Measurements from ENCODE around the gene TMEM45A. TPM values are rescaled to one million over a fixed set of nuclear protein-coding genes. Genes with fewer than 3 reads are reported as not detected.

TMEM45A gene
- total RNA-seq, 4 donors from 2014 or later: 6.8 to 36.7 (median 26.1) TPM

DNA sequence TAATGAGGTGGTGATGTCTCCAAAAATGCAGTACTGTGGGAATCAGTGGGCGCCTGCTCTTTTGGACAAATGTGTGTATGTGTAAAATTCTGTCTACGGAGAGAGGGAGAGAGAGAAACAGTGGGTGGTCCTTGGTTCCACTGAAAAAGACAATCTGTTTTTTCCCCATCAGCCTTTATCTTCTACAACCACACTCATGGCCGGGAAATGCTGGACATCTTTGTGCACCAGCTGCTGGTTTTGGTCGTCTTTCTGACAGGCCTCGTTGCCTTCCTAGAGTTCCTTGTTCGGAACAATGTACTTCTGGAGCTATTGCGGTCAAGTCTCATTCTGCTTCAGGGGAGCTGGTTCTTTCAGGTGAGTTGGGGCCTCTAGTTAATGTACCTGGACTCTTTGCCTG lies 65.8 kb downstream of the TMEM45A start:
- TF ChIP-seq, protein P1, sequence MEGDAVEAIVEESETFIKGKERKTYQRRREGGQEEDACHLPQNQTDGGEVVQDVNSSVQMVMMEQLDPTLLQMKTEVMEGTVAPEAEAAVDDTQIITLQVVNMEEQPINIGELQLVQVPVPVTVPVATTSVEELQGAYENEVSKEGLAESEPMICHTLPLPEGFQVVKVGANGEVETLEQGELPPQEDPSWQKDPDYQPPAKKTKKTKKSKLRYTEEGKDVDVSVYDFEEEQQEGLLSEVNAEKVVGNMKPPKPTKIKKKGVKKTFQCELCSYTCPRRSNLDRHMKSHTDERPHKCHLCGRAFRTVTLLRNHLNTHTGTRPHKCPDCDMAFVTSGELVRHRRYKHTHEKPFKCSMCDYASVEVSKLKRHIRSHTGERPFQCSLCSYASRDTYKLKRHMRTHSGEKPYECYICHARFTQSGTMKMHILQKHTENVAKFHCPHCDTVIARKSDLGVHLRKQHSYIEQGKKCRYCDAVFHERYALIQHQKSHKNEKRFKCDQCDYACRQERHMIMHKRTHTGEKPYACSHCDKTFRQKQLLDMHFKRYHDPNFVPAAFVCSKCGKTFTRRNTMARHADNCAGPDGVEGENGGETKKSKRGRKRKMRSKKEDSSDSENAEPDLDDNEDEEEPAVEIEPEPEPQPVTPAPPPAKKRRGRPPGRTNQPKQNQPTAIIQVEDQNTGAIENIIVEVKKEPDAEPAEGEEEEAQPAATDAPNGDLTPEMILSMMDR (IDR thresholded peaks at IDR 0.05): no peak
- ATAC-seq (ENCODE audit: low FRiP score): no peak
- DNase-seq (ENCODE audit: low spot score): no peak

DNA sequence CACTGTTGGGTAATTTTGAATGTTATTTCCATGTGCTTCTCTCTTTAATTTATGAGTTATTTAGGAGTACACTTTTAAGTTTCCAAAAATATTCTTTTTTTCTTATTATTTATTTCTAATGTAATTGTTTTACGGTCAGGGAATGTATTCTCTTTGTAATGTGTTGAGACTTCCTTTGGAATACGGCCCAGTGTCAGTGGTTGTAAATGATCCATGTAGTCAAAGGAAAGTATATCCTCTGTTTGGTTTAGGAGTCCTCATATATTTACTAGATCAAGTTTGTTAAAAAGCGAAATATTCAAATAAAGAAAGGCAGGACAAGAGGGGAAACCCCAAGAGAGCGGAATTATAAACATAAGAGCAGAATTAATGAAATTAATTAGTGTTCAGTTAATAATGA lies 68.0 kb downstream of the TMEM45A start:
- DNase-seq (ENCODE audit: low spot score): no peak
- ATAC-seq (ENCODE audit: low FRiP score): no peak
- TF ChIP-seq, protein P1 (IDR thresholded peaks at IDR 0.05): no peak

DNA sequence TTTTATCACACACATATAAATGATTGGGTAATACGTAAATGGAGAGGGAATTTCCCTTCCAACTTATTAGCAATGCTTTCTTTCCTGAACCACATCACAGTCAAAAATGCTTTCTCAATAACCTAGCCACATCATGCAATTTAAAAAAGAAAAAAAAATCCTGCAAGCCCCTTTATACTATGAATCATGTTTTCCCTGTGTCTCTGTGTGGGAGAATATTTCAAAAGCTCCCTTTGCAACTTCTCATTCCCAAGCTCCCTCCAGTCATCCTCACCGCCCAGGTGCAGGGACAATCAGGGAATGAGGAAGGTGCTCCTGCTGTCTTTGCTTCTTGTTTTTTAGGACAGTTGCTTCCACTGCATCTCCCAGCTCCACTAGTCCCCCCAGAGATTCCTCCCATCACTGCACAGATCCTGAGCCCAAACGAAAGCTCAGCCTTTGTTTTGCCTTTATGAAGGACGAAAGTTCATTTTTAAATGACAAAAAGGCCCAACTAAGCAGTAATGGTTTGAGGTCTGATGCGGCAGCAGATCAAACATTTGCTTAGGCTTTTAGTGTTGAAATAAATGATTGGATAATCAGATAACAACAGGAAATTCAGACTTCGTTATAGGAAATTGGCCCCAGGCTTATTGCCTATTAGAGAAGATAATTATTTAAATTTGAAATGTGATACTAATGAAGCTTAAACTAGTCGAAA lies 69.2 kb downstream of the TMEM45A start:
- DNase-seq (ENCODE audit: low spot score) (no peak), ATAC-seq (ENCODE audit: low FRiP score) (peak; percentile 37)
- TF ChIP-seq, protein P1 (IDR thresholded peaks at IDR 0.05): no peak

DNA sequence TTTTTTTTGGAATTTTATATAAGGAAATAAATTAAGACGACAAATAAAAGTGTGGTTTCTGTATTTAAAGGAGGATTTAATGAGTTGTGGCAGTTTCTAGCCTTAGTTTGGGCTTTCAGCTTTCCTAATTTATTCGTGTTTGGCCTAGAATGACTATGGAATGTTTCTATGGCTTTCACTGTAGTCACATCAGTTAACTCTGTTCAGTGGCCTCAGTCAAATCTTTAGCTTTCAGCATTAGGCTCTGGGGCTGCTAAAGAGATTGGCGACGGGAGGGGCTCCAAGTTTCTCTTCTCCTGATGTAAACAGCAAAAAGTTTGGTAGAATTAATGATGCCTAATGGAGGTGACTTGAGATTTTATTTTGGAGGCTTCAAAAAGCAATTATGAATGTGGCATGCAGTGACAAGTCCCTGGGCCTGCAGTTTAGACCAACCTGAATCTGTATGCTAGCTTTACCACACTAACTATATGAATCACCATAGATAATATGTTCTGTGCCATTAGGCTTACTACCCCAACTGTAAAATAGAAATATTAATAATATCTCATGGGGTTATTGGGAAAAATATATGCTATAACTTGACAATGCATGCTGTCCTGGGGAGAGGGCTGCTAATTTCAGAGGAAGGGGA lies 69.9 kb downstream of the TMEM45A start:
- TF ChIP-seq, protein P1 (IDR thresholded peaks at IDR 0.05): no peak
- no peak for ATAC-seq (ENCODE audit: low FRiP score)
- DNase-seq (ENCODE audit: low spot score): no peak

DNA sequence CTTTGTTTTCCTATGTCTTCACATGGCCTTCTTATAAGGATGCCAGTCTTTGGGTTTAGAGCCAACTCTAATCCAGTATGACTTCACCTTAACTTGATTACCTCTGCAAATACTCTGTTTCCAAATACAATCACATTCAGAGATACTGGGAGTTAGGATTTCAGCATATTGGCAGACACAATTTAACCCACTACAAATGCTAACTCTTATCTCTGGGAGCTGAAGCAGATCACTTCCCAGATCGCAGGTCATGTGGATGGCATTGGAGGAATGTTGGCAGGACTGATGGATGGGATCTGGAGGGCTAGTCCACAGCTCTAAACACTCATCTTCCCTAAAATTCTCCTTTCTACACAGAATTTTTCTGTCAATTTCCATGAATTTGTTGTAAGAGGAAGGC lies 70.8 kb downstream of the TMEM45A start:
- DNase-seq (ENCODE audit: low spot score) (no peak), ATAC-seq (ENCODE audit: low FRiP score) (no peak)
- TF ChIP-seq, protein P1 (IDR thresholded peaks at IDR 0.05): no peak

DNA sequence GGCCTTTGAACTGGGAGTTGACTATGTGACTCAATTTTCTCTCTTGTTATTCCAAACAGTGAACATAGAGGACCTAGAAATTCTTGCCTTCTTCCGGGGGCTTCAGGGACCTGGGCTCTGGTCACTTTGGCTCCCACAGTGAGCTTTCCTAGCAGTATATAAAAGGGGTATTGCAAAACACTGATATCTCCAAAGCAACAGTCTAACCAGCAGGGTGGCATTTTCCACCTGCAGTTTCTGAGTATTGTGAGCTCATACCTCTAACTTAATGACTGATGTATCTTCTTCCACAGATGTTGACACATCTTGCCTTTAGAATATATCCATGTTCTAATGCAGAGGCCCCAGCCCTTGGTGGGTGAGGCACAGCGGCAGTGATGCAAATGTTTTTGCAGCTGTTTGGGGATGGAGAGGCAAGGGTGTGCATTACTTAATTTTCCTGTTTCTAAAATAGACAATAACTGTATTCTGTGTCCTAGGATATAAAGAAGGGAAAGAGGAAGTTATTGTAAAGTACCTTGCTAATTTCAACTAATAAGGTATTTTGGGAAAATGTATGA lies 71.3 kb downstream of the TMEM45A start:
- TF ChIP-seq, protein P1 (IDR thresholded peaks at IDR 0.05): no peak
- ATAC-seq (ENCODE audit: low FRiP score) (no peak), DNase-seq (ENCODE audit: low spot score) (no peak)

Measured in omental fat pad (tissue), 4 donors.